Kidney glomerular epithelial cell (primary cell): ENCODE data around the gene ABCB11.

Experiments
- DNase-seq: peaks from one replicate; lab custom pipeline; 2025; lab: John Stamatoyannopoulos, UW

ABCB11 gene

DNA sequence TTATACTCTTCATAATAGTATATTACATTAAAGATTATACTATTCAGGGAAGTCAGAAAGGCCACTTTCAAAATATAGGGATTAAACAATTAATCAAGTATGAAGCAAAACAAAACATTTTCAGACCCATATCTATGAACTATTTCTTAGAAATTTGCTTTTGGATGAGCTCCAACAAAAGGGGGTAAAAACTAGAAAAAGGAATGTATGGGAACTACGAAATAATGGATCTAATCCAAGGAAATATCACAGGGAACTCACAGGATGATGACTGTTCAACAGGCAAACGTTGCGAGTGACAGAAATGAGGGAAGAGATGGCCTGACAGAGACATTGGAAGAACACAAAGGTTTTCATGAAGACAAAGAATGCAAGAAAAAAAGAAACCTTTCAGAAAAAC is 102.1 kb downstream of the ABCB11 start:
- no peak for DNase-seq

- no peak for DNase-seq
Observed at GRCh38 chr2:168928113-168928831, 102.9 kb downstream of the ABCB11 start.

GRCh38 chr2:168926621-168927386 is 104.3 kb downstream of the ABCB11 start:
- DNase-seq: no peak

- DNase-seq: peak; percentile 42
Observed at GRCh38 chr2:168920504-168921157, 110.5 kb downstream of the ABCB11 start.

DNA sequence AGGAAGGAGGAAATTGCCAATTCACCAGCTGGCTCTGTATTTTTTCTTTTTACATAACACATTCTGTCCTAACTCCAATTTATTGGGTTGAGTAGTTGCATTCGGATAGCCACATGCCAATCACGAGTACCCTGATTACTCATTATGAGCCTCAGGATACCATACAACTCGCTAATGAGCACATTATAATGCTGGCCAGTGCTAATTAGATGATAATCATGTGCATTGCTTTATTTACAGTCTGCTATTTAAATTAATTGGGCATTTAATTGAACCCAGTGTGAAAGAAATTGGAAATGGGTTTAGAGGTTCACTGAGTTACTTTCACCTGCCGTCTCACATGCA is 114.8 kb downstream of the ABCB11 start:
- no peak for DNase-seq

GRCh38 chr2:168915441-168916330 is 115.4 kb downstream of the ABCB11 start:
- DNase-seq: no peak

DNA sequence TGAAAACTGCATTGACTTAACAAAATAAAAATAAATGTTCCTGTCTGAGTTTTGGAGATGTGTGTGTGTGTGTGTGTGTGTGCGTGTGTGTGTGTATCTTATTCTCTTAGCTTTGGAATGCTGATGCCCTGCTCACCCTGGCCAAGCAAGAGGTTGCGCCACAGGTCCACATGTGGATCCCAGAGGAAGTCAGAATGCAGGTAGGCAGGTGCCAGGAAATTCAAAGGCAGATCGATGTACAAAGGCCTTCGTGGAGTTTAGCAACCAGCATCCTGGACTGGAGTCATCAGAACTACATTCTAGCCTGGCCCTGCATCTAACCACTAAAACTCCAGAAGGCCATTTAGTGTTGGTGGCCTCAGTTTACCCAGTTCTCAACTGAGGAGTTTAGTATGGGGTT is 117.6 kb downstream of the ABCB11 start:
- DNase-seq: no peak

DNA sequence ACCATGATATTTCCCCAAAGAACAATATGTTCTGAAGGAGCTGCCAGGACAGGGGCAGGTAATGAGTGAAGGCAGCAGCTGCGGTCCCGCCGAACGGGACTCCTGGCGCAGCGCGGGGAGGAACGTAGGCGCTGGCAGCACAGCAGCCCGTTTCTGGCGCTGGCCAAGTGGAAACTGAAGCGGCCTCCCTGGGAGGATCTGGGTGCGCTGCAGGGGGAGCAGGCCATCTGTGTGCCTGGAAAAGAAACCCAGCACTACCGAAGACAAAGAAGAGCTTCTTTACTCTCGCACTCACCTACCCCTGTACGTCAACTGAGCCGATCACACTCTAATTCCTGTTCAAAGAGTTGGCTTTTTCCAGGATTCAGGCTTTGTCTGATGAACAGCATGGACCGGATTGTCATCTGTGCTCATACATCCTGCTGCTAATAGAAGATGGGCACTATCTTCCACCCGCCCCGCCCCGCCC is 118.2 kb downstream of the ABCB11 start:
- no peak for DNase-seq

DNA sequence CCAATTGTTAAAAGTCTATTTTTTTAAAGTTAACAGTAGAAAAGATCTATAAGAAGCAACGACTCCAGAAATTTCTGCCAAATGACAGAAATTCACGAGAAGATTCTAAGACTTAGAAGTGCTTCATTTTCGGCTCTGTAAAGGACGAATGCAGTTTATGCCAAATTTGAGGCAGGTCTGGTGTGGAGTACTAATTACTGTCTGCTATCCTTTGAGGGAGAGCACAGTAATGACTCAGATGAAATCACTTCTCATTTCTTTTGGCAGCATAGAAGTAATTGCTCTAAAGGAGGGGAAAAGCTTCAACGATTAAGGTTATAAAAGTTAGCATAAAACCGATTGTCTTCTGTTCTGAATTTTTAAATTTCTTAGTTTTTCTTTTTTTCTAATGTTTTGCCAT is 118.7 kb downstream of the ABCB11 start:
- no peak for DNase-seq

GRCh38 chr2:168910330-168910729 is 120.8 kb downstream of the ABCB11 start:
- DNase-seq: no peak

GRCh38 chr2:168907940-168908662 is 123.0 kb downstream of the ABCB11 start:
- no peak for DNase-seq

GRCh38 chr2:168904358-168904757 is 126.8 kb downstream of the ABCB11 start:
- DNase-seq: no peak

DNA sequence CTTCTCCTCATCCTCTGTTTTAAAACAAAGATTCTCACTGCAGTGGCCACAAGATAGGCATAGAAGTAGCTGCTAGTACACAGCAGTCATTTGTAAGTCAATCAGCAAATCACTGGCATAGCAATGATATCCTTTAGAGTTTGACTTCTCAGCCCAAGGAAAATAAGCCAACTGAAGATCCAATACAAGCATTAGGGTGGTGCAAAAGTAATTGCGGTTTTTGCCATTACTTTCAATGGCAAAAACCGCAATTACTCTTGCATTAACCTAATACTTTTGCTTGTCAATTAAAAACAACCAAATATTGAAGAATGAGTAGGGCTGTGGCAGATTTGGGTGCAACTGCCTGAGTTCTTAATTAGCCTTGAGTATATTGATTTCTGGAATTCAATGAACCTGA is 127.2 kb downstream of the ABCB11 start:
- DNase-seq: no peak

GRCh38 chr2:168901003-168901402 is 130.1 kb downstream of the ABCB11 start, which contains the start of gene G6PC2:
TSS of gene G6PC2 (plus strand) at chr2:168901291. CDS start at chr2:168901332, 41 bp downstream.
- DNase-seq: no peak

GRCh38 chr2:168897449-168897848 is 133.7 kb downstream of the ABCB11 start:
- DNase-seq: no peak

DNA sequence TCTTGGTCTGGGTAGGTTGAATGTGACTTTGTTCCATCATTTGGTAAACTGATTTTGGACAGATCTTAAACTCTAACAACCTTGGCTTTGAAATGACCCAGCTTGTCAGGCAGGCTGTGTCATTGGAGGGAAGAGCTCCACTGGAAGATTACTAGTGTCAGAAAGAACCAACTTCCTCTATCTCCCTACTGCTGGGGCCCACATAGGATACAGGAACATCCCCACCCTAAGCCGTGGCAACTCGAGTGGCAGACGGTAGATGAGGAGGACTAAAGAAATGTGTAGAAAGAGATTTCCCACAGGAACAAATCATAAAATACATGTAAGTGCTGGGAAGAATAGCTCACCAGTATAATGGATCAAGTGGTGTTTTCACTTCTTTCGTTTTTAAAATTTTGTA is 134.3 kb downstream of the ABCB11 start:
- DNase-seq: no peak

DNA sequence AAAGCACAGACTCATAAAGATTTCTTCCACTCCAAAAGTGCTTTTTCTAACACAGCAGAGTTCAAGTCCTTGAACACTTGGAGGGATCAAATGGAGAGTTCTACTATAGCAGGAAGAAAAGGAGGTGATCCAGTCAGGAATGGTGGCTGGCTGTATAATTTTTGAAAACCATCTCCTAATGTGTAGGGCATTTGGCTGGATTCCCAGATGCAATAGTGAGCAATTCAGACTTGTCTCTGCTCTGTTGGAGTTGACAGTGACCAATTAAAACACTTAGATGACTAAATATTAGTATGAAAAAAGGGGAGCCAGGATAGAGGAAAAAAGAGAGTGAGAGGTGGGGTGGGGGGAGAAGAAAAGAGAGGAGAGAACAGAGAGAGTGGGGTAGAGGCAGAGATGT is 135.4 kb downstream of the ABCB11 start:
- DNase-seq: peak; percentile 3

- no peak for DNase-seq
Observed at GRCh38 chr2:168894720-168895119, 136.4 kb downstream of the ABCB11 start.

DNA sequence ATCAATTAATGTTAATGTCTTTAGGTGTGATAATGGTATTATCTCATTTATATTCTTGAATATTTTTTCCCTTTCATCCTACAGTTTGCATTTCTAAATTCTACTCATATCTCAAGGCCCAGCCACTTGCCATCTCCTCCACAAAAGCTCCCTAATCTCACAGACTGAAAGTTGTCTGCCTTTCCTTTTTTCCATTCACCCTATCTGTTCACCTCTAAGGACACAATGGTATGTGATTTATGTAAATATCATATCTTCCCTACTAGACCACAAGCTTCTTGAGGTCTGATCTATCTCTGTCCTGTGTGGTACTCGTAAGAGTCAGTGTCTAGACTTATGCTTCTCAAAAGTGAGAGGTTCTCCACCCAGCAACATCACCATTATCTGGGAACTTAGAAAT is 137.0 kb downstream of the ABCB11 start:
- no peak for DNase-seq

DNA sequence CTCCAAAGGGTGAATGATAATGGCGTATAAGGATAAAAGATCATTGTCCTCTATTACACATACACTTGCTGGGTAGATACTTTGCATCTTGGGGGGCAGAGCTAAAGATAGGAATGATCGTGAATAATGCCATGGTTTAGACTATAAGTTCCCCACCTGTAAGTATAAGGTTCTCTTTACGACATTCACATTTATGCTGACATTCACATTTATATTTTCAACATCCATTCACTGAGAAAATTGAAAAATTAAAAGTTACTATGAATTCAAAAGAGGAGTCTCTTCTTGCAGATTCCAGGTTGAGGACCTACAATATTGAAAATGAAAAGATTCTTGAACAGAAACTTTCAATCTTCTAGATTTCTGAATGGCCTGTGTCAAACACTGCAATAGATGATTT is 138.8 kb downstream of the ABCB11 start:
- DNase-seq: no peak
